PFSK-1 (cell line): ENCODE measurements around the gene GNB3.

Experiments used
- POLR2AphosphoS5 ChIP-seq: IDR thresholded peaks from 2 replicates; pipeline ENCODE4 v1.6.1; 2012; ENCODE audit warnings: low read depth, mild to moderate bottlenecking, control low read depth, low read length, moderate library complexity
- TAF1 ChIP-seq: IDR thresholded peaks from 2 replicates; pipeline ENCODE4 v1.6.1; 2012; ENCODE audit warnings: low read length, control low read depth, borderline replicate concordance; ENCODE audit not compliant: insufficient read depth

DNA sequence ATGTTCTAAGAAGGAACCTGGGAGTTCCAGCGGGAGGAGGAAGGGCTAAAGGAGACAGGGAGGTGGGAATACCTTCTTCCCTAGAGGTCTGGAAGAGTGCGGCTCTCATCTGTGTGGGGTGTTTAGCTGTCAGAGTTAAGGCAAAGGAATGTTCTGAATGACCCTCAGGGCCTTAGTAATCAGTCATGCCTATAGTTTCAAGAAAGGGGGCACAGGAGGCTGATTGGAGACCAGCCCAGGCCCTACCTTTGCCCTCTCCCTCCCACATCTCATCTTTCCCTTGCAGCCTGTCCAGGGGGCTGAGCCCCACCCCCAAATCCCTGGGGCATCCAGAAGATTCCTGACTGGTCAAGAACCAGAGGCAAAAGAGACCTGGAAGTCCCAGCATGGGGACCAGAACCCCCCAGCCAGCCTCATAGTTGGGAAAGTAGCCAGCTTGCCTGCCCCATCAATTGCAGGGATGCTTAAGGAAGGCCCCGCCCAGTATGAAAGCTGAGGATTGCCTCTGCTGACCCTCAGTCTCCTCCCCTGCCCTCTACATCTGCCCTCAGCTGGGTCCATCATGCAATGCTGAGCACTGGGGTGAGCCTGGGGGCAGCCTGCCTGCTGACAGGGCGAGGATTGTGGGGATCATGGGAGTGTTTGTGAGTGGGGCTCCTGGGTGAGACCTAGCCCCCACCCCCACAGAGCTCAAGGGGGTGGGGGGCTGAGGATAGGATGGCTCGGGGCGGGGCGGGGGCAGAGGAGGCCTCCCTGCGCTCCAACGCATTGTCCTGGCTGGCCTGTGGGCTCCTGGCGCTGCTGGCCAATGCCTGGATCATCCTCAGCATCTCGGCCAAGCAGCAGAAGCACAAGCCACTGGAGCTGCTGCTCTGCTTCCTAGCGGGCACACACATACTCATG is 17.3 kb upstream of the GNB3 start:
- TF ChIP-seq POLR2AphosphoS5: no peak
- no peak for TF ChIP-seq TAF1
